Activated CD8-positive, alpha-beta memory T cell treated with anti-CD3 and anti-CD28 coated beads, Interleukin-2, amount 50 U/mL, for 48 hours (primary cell): Measurements from ENCODE around the gene ZNF124.
"Not testable (repeated sequence)": the region's sequence is repeated elsewhere in the genome, so short reads cannot be mapped to it uniquely, and the experiment has no call there.

Experiments
- DNase-seq: peaks from one replicate; pipeline ENCODE4 v3.0.0-alpha.2; 2020

Gene ZNF124

GRCh38 chr1:247171875-247172563 lies at the start of gene ZNF124:
Gene ZNF124 (minus strand): TSS chr1:247172020. CDS start chr1:247171877, 143 bp downstream.
- DNase-seq: not testable (repeated sequence)

DNA sequence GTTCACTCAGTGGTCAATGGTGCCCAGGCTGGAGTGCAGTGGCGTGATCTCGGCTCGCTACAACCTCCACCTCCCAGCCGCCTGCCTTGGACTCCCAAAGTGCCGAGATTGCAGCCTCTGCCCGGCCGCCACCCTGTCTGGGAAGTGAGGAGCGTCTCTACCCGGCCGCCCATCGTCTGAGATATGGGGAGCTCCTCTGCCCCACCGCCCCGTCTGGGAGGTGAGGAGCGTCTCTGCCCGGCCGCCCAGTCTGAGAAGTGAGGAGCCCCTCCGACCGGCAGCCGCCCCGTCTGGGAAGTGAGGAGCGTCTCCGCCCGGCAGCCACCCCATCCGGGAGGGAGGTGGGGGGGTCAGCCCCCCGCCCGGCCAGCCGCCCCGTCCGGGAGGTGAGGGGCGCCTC lies 48.5 kb upstream of the ZNF124 start:
- not testable (repeated sequence) for DNase-seq

DNA sequence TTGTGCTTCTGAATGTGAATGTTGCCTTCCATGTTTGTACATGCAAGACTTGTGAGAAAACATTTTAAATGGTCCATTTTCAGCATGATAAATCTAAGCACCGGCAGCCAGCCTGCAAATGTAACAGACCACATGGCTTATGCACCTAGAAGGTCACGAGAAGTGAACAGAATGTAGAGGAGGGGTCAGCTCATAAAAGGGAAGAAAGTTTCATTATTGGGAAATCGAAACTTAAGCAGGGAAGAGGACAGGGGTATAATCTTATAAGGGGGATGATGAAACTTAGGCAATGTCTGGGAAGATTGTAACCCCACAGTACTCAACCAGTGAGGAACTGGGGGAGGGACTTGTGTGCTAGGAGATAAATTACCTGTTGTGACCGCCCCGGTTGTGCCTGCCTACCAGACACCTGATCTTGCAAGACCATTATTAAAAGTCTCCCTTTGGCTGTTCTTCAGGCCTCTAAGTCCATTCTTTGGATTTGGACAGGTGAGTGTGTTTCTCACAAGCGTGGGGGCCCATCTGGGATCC lies 46.4 kb upstream of the ZNF124 start:
- no peak for DNase-seq

- no peak for DNase-seq
Observed at GRCh38 chr1:247216261-247216660, 44.4 kb upstream of the ZNF124 start.

DNA sequence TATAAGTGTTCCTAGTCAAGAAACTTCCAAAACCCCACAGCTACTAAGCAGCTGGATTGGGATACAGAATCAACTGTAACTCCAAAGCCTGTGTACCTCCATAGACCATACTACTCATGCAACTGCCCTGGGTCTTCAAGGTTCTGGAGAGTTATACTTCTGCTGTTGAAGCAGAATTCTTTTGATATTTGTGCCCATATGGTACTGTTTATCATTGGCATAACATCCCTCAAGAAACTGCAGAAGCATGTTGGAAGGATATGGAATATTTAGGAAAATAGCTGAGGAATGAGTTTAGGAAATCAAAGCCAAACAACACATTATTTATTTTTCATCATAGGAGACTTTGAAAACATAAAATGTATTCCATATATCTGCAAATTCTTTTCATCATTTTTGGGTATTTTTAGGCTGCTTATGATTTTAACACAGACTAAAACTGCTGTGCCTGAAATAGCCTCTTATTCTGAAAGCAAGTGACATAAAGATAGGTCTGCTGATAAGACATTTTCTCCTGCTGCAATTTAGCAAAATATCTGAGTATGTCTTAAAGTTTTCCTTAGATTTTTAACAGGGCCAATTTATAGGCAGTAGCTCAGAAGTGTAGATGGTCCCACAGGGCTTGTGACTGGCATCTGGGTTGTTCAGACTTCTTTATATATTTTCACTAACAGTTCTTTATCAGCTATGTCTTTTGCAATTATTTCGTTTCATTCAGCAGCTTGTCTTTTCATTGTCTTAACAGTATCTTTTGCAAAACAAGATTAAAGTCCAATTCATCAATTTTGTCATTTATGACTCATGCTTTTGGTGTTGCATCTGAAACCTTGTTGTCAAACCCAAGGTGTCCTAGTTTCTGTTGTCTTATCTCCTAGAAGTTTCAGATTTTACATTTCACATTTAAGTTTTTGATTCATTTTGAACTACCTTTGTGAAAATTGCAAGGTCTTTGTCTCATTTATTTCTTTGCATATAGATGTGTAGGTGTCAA lies 41.1 kb upstream of the ZNF124 start:
- no peak for DNase-seq

DNA sequence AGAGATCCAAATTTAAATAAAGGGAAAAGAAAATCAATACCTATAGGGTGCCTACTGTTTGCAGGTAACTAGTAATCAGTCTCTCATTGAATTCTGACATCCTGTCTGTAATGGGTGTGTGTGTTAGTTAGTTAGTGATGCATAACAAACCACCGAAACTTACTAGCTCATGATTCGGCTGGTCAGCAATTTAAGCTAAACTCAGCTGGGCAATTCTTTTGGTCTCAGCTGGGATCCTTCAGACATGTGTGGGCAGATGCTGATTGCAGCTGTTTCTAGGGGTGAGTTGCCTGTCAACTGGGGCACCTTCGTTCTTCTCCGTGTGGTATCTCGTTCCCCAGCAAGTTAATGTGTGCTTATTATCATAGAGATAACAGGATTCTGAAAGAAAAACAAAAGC lies 40.2 kb upstream of the ZNF124 start:
- DNase-seq: no peak

DNA sequence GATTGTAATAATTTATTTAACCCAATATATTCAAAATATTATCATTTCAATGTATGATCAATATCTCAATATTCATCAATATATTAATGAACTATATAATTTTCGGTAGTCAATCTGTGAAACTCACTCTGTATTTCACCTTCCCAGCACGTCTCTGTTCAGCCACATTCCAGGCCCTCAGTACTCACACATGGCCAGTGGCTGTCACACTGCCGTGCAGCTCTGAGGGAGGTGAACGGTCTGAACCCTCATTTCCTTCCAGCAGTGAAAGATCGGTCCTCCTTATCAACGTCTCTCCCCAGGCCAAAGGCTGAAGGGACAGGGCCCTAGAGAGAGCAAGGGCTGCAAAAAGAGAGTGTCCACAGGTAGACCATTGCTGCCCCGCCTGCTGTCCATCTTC lies 39.5 kb upstream of the ZNF124 start:
- DNase-seq: no peak

DNA sequence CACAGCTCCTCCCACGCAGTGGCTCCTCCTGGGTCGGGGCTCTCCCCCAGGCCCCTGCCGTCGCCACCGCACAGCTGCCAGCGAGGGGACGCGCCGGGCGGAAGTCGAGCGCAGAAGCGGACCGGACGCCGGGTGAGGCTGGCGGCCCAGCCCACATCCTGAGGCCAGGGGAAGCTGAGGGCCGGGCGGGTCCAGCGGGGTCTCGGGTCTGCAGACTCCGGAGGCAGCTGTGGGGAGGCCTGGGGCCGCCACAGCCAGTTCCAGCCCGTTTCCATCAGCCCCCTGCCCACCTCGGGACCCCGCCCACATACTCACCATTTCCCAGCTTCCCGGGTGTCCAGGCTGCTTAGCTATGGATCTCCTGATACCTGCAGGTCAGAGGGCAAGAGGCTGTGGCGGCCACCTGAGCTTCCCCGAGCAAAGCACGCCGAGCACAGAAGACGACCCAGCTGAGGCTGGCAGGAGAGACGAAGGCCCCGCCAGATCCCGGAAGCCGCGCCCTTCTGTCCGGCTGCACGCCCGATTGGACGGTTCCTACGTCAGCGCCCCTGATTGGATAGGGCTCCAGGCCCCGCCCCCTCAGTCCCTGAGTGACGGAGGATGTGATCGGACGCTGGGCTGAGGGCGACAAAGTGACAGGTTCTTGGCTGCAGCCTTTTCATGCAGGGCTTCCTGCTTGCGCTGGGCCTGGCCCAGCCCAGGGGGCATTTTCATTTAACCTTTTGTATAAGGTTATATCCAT lies 38.7 kb upstream of the ZNF124 start:
- peak; percentile 97 for DNase-seq

- no peak for DNase-seq
Observed at GRCh38 chr1:247210062-247210375, 38.2 kb upstream of the ZNF124 start.

DNA sequence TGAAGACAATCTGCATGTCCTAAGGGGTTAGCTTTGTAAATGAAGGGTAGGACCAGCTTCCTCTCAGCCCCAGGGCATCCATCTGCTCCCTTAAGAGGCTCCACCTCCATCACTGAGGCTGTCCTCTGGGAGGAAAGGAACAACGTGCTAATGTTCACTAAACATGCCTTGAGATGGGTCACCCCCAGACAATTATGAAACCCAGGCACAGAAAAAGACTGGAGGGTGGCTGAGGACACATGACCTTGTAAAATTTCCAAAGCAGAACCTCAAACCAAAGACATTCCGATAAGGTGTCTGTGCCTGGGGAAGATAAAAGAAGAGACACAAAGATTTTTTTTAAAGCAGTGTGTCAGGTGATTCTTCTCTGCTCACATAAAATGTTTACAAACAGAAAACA lies 37.6 kb upstream of the ZNF124 start:
- DNase-seq: no peak

- no peak for DNase-seq
Observed at GRCh38 chr1:247204177-247204647, 32.4 kb upstream of the ZNF124 start.

DNA sequence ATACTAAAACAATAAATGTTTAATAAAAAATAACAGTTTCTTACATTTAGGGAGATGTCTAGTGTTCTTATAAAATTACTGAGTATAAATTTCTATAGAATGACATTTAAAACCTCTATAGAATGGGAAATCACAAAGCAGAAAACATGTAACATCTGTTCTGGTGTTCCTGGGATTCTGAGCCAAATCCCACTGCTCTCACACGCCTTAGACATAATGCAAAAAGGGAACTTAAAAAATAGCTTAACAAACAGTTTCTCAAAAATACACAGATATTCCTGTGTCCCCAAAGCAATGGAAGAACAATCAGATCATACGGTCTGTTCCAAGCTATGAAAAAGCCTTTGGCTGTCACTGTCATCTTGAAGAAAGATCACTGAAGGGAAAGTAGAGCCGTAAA lies 27.0 kb upstream of the ZNF124 start:
- DNase-seq: no peak

- no peak for DNase-seq
Observed at GRCh38 chr1:247193958-247194357, 22.1 kb upstream of the ZNF124 start.

DNA sequence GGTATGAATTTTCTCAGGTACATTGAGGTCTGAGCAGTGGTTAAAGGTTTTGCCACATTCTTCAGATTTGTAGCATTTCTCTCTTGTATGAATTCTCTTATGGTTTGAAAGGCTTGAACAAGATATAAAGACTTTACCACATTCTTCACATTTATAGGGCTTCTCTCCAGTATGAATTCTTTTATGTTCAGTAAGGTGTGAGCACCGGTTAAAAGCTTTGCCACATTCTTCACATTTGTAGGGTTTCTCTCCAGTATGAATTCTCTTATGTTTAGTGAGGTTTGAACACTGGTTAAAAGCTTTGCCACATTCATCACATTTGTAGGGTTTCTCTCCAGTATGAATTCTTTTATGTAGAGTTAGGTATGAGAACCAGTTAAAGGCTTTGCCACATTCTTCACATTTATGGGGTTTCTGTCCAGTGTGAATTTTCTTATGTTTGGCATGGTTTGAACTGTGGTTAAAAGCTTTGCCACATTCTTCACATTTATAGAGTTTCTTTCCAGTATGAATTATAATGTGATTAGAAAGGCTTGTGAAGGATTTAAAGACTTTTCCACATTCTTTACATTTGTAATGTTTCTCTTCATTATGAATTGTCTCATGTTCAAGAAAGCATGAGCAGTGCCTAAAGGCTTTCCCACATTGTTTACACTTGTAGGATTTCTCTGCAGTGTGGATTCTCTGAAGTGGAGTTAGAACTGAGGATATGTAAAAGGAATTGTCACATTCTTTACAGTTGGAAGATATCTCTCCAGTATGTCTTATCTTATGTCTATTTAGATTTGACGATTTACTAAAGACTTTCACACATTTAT lies 18.4 kb upstream of the ZNF124 start:
- DNase-seq: no peak

- DNase-seq: no peak
Observed at GRCh38 chr1:247185667-247186066, 13.8 kb upstream of the ZNF124 start.

- DNase-seq: no peak
Observed at GRCh38 chr1:247184254-247184653, 12.4 kb upstream of the ZNF124 start.

- no peak for DNase-seq
Observed at GRCh38 chr1:247182994-247183393, 11.2 kb upstream of the ZNF124 start.

- no peak for DNase-seq
Observed at GRCh38 chr1:247180581-247180980, 8.8 kb upstream of the ZNF124 start.

DNA sequence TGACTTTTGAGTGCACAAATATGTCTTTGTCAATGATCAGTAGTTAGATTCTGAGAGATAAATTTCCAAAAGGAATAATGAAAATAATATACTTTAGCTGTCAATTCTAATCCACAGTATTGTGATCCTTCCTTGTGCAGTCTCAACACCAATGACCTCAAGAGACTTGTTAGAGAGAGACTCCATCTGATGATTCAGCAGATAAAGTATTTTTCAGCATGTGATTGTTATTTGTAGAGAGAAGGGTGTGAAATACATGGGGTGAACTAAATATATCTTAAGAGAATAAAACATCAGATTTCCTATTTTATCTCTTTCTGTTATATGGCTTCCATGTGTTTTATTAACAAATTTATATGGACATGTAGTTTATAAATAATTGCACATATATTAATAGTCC lies 5.9 kb upstream of the ZNF124 start:
- no peak for DNase-seq

GRCh38 chr1:247175458-247175857 lies 3.6 kb upstream of the ZNF124 start:
- no peak for DNase-seq

- DNase-seq: no peak
Observed at GRCh38 chr1:247173431-247173830, 1.6 kb upstream of the ZNF124 start.

- DNase-seq: no peak
Observed at GRCh38 chr1:247172996-247173395, 1.2 kb upstream of the ZNF124 start.
